Fibroblast of lung (primary cell): ENCODE measurements around the gene C1QTNF3.
"Not testable (repeated sequence)": the region's sequence is repeated elsewhere in the genome, so short reads cannot be mapped to it uniquely, and the experiment has no call there.

Experiments
- EZH2 ChIP-seq: IDR thresholded peaks from 2 replicates; pipeline ENCODE4 v1.5.1; 2012; ENCODE audit warnings: low read length, control low read depth, mild to moderate bottlenecking; ENCODE audit errors: missing control alignments
- TF ChIP-seq, protein P1 (sequence below), 2 donors: IDR thresholded peaks in 1 of 2; conservative IDR thresholded peaks in 1 of 2; 1 replicate in 1 of 2; 2 replicates in 1 of 2; pipeline ENCODE4 v1.5.1; 2011 to 2012; ENCODE audit warnings: low read length in 2 of 2, control low read depth in 1 of 2, inconsistent platforms in 1 of 2, low read depth in 1 of 2, mild to moderate bottlenecking in 1 of 2

GRCh38 chr5:34077636-34078035 lies 34.6 kb upstream of the C1QTNF3 start:
- TF ChIP-seq, protein P1, sequence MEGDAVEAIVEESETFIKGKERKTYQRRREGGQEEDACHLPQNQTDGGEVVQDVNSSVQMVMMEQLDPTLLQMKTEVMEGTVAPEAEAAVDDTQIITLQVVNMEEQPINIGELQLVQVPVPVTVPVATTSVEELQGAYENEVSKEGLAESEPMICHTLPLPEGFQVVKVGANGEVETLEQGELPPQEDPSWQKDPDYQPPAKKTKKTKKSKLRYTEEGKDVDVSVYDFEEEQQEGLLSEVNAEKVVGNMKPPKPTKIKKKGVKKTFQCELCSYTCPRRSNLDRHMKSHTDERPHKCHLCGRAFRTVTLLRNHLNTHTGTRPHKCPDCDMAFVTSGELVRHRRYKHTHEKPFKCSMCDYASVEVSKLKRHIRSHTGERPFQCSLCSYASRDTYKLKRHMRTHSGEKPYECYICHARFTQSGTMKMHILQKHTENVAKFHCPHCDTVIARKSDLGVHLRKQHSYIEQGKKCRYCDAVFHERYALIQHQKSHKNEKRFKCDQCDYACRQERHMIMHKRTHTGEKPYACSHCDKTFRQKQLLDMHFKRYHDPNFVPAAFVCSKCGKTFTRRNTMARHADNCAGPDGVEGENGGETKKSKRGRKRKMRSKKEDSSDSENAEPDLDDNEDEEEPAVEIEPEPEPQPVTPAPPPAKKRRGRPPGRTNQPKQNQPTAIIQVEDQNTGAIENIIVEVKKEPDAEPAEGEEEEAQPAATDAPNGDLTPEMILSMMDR (conservative IDR thresholded peaks at IDR 0.05 in 1 of 2, IDR thresholded peaks at IDR 0.05 in 1 of 2; ENCODE audit: low read depth in 1 of 2, low read length in 2 of 2), result not testable (repeated sequence)
- not testable (repeated sequence) for TF ChIP-seq EZH2
